NOMO-1 treated with dmso at 0.1 percent for 144 hours (cell line): Measurements from ENCODE around the gene ABHD8.

ENCODE experiments used
- DNase-seq: peaks from one replicate; lab custom pipeline; 2025; ENCODE audit not compliant: unreplicated experiment; lab: John Stamatoyannopoulos, UW

ABHD8 gene

DNA sequence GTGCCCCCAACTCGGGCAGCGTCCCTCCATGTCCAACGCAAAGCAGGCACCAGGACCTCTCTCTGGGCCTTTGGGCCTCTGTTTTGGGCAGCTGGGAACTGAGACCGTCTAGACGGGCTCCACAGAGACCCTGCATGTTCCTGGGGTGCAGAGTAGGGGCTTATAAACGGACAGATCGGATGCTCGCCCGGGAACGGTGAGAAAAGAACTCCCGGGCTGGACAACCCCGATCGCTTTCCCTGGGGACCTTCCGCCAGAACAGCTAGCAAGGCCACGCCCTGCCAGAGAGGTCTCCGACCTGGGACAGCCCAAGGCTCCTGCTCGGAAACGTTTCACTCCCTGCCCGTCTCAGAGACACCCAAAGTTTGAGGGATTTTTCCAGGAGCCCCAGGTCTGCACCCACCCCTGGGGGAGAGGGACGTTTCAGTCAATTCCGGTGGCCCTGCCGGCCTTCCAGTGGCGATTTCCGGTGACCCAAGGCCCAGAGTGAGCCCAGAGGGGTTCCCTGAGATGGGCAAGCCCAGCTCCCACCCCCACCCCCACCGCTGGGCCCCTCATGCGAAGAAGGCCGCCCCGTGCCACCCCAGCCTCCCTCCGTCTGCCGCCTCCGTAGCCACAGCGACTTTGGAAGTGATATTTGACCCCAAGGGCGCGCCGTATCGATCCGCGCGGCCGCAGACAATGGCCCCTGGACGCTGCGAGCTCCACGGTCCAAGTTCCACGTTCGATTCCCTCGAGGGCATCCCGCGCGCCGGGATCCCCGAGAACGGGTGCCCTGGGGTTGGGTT lies 59.2 kb downstream of the ABHD8 start:
- DNase-seq: no peak

DNA sequence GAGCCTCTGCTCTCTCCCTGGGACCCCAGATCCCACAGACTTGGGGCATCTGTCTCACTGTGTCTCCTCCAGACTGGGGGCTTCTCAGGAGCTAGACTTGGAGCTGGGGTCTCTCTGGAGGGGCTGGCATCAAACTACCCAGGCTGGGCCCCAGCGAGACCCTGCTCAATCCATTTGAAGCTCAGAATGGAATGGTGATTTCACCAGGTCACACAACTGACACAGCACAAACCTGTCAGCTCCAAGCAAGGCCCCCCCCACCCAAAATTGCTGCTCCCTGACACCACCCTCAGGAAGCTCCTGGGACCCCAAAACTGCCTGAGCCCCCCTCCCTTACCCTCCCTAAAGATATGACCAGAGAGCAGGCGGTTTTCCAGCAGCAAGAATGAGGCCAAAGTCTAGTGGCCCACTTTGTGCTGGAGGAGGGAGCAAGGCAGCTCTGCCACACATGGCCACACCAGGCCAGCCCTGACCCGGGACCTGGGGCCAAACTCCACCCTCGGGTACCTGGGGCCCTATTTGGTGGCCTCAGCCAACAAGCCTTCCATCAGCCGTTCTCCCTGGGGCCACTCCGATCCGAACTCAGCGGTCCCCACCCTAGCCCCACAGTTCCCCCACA lies 59.9 kb downstream of the ABHD8 start:
- DNase-seq: no peak

DNA sequence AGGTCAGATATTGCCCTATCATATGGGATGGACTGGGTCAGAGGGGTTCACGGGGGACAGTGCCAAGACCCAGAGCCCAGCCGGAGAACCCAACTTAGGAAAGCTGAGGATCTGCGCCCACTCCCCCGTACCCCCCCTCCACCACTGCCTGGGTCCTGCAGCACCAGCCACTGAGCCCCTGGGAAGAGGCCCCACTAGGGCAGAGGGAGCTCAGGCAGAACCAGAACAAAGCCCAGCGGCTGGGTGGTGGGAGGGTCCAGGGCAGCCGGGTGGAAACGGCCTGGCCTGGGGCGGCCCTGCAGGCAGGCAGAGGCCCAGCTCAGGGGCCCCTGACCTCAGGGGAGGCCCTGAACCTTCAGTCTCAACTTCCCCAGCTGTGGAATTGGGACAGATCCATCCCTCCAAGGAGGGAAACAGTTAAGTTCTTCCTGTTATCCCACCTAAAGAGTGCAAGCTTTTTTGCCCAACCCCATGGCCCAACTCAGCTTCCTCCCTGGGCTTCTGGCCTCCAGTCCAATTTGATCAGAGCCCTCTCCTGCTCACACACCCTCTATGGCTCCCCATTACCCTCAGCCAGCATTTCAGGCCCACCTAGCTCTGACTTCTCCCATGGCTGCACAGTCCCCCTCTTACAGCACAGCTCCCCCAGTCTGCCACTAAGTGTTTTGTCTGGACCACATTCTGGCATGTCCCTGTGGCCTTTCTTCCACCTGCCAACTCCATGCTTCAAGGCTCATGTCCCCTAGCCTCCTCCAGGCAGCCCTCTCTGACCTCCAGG lies 60.6 kb downstream of the ABHD8 start:
- no peak for DNase-seq
